Measurements from ENCODE around the gene TMEM63A.
"Not testable (repeated sequence)": the region's sequence is repeated elsewhere in the genome, so short reads cannot be mapped to it uniquely, and the experiment has no call there.

DNA sequence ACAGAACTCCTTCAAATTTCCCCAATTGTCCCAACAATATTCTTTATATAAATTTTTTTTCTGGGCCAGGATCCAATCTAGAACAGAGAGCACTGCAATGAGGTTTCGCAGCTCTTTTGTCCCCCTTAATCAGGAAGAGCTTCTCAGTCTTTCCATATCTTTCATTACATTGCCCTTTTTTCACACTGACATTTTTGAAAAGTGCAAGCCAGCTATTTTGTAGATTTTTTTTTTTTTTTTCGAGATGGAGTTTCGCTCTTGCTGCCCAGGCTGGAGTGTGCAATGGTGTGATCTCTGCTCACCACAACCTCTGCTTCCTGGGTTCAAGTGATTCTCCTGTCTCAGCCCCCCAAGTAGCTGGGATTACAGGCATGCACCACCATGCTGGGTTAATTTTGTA lies 75.4 kb downstream of the TMEM63A start:
- TF ChIP-seq POLR2A (IDR thresholded peaks at IDR 0.05; ENCODE audit: low read depth); POLR2AphosphoS5 (IDR thresholded peaks at IDR 0.05); EP300 (IDR thresholded peaks at IDR 0.05): not testable (repeated sequence)
- TF ChIP-seq, protein P1, sequence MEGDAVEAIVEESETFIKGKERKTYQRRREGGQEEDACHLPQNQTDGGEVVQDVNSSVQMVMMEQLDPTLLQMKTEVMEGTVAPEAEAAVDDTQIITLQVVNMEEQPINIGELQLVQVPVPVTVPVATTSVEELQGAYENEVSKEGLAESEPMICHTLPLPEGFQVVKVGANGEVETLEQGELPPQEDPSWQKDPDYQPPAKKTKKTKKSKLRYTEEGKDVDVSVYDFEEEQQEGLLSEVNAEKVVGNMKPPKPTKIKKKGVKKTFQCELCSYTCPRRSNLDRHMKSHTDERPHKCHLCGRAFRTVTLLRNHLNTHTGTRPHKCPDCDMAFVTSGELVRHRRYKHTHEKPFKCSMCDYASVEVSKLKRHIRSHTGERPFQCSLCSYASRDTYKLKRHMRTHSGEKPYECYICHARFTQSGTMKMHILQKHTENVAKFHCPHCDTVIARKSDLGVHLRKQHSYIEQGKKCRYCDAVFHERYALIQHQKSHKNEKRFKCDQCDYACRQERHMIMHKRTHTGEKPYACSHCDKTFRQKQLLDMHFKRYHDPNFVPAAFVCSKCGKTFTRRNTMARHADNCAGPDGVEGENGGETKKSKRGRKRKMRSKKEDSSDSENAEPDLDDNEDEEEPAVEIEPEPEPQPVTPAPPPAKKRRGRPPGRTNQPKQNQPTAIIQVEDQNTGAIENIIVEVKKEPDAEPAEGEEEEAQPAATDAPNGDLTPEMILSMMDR (IDR thresholded peaks at IDR 0.05): not testable (repeated sequence)
